Measurements from ENCODE around the gene GTF2E1. TPM values are rescaled to one million over a fixed set of nuclear protein-coding genes. Genes with fewer than 3 reads are reported as not detected.

Gene GTF2E1
- total RNA-seq, 1 experiment from 2014 or later, result 21.5 TPM

- Histone ChIP-seq H3K27ac (ENCODE audit: low read depth, low read length) (no peak overlapping the region), H3K9ac (ENCODE audit: low read length) (no peak overlapping the region), H3K9me3 (ENCODE audit: control insufficient read depth in 1 of 2, insufficient read depth in 1 of 2, low read depth in 1 of 2, low read length in 2 of 2) (no peaks in the 10 kb centered on the region), H2AFZ (ENCODE audit: low read depth, low read length, poor library complexity, severe bottlenecking) (no peak overlapping the region), H3K36me3 (ENCODE audit: control insufficient read depth in 1 of 2, insufficient read depth in 2 of 2, low read length in 2 of 2) (no peaks in the 10 kb centered on the region), H3K4me1 (ENCODE audit: control insufficient read depth in 1 of 2, insufficient read depth in 2 of 2, low read length in 2 of 2) (peaks cover 0 to 12% of the 10 kb centered on the region in 2 experiments; a peak in 2 of 4 replicates), H3K4me3 (replicated peaks in 1 of 2; ENCODE audit: low read depth in 1 of 2, low read length in 2 of 2) (no peak overlapping the region), H3K9me2 (ENCODE audit: insufficient read depth) (no peaks in the 10 kb centered on the region), H3K27me3 (ENCODE audit: insufficient read depth, low read length) (no peaks in the 10 kb centered on the region), H4K20me1 (ENCODE audit: insufficient read depth) (no peaks in the 10 kb centered on the region), H3K79me2 (ENCODE audit: insufficient read depth, low read length) (no peaks in the 10 kb centered on the region), H3K4me2 (ENCODE audit: low read length) (no peak overlapping the region)
- BruUV-seq (replicated peaks), result no TSS peak
- TF ChIP-seq CTCF (IDR thresholded peaks at IDR 0.05 in 2 of 3, conservative IDR thresholded peaks at IDR 0.05 in 1 of 3; ENCODE audit: borderline replicate concordance in 1 of 3, insufficient read depth in 1 of 3, low read depth in 2 of 3, low read length in 2 of 3), result no peak
- TF ChIP-seq ZFX (IDR thresholded peaks at IDR 0.05), result no peak
- TF ChIP-seq EZH2phosphoT487 (IDR thresholded peaks at IDR 0.05; ENCODE audit: borderline replicate concordance), result no peak
- no peak for TF ChIP-seq YY1 (IDR thresholded peaks at IDR 0.05; ENCODE audit: extremely low read depth, insufficient replicate concordance, low read depth, low read length)
- TF ChIP-seq SP1 (IDR thresholded peaks at IDR 0.05; ENCODE audit: low read depth), result no peak
- TF ChIP-seq POLR2AphosphoS5 (IDR thresholded peaks at IDR 0.05; ENCODE audit: low read depth, low read length), result no peak
- TF ChIP-seq SIN3A (IDR thresholded peaks at IDR 0.05; ENCODE audit: low read depth), result no peak
- TF ChIP-seq JUND (IDR thresholded peaks at IDR 0.05), result no peak
- no peak for TF ChIP-seq REST (IDR thresholded peaks at IDR 0.05; ENCODE audit: low read depth)
- no peak for TF ChIP-seq MAX (IDR thresholded peaks at IDR 0.05)
- no peak for TF ChIP-seq EZH2 (IDR thresholded peaks at IDR 0.05)
- TF ChIP-seq CEBPB (IDR thresholded peaks at IDR 0.05; ENCODE audit: low read depth), result no peak
- no peak for TF ChIP-seq POLR2A (IDR thresholded peaks at IDR 0.05; ENCODE audit: borderline replicate concordance, extremely low read depth, insufficient read depth, insufficient read length)
- TF ChIP-seq ZBTB33 (IDR thresholded peaks at IDR 0.05; ENCODE audit: extremely low read depth, insufficient replicate concordance, low read length), result no peak
- TF ChIP-seq SRF (IDR thresholded peaks at IDR 0.05; ENCODE audit: low read depth), result no peak
- RAD21 ChIA-PET (ENCODE audit: low non-redundant PET in 1 of 2, low total read pairs in 2 of 2, uncharacterized antibody in 2 of 2, unreplicated experiment in 2 of 2), result no interaction called here
- ATAC-seq, result no peak
- POLR2A ChIA-PET, result no interaction called here
- intact Hi-C loops (cut with micrococcal nuclease), result no loop called here
- DNase-seq (ENCODE audit: low read depth, low spot score), result no peak
- CTCF ChIA-PET, result interaction anchor here (0.9 kb wide), 1 partner anchor 237 kb away, joined by 3 read pairs; no protein-coding TSS in a partner anchor
Observed at GRCh38 chr3:120798346-120798745, 55.8 kb downstream of the GTF2E1 start.
